Left ventricle myocardium superior (tissue), 1 donor: ENCODE results near the gene R3HDM1. TPM values are rescaled to one million over a fixed set of nuclear protein-coding genes. Genes with fewer than 3 reads are reported as not detected.
"Not testable (repeated sequence)": the region's sequence is repeated elsewhere in the genome, so short reads cannot be mapped to it uniquely, and the experiment has no call there.

Experiments
- ATAC-seq: fragments of 200-7000 bp; cut with Tn5 transposase; one replicate; pipeline ENCODE4 v1.9.1; 2020; ENCODE audit warnings: mild to moderate bottlenecking, moderate library complexity
- DNase-seq: peaks from one replicate; pipeline ENCODE4 v3.0.0-alpha.2; 2020
- intact Hi-C: fragments of 100-400 bp; cut with micrococcal nuclease; formaldehyde crosslinking; loops from one replicate; pipeline ENCODE4 v1.11.0; 2022
- total RNA-seq: library from RNA; stranded (reverse); fragmentation: NEBNext Ultra II Directional; extraction: Animal tissue kit (Norgen Biotek cat#: 25700); gene quantifications from one replicate; pipeline ENCODE4 v1.2.1, GENCODE V29; 2021
- donor health status: DM: no; HTN: yes; CAD: no; lungs with severe emphysema.

The R3HDM1 gene
- total RNA-seq, 1 donor from 2014 or later = 17.7 TPM

GRCh38 chr2:135633582-135633981 is 102.3 kb downstream of the R3HDM1 start:
- intact Hi-C loops = no loop called here
- no peak for ATAC-seq
- no peak for DNase-seq

- intact Hi-C loops = no loop called here
Measured at GRCh38 chr2:135635212-135635835, 104.0 kb downstream of the R3HDM1 start.

DNA sequence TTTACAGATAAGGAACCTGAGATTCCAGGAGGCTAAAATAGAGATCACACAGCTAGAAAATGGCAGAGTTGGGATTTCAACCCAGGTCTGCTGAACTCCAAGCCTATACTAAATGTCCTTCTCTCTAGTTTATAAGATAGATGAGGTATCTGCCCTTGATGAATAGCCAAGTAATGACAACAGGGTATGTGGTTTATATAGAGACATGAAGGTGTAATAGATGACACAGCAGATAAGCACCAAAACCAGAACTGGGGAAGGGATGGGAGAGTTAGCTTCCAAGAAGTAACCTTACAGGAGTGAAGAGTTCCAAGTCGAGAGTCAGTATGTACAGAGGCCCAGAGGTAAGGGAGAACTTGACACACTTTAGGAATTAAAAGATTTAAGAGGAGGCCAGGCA is 105.7 kb downstream of the R3HDM1 start:
- intact Hi-C loops = no loop called here
- no peak for ATAC-seq
- no peak for DNase-seq

More at GRCh38 chr2:135635212-135635835, 104.0 kb downstream of the R3HDM1 start:
- ATAC-seq = no peak
- no peak for DNase-seq

- ATAC-seq (no peak), DNase-seq (no peak)
- intact Hi-C loops = no loop called here
Measured at GRCh38 chr2:135637456-135638087, 106.3 kb downstream of the R3HDM1 start.

GRCh38 chr2:135638825-135639224 is 107.5 kb downstream of the R3HDM1 start:
- ATAC-seq (no peak), DNase-seq (no peak)
- intact Hi-C loops = no loop called here

- ATAC-seq (no peak), DNase-seq (no peak)
- intact Hi-C loops = no loop called here
Measured at GRCh38 chr2:135641156-135642068, 110.1 kb downstream of the R3HDM1 start.

GRCh38 chr2:135647836-135648579 is 116.7 kb downstream of the R3HDM1 start:
- ATAC-seq (no peak), DNase-seq (no peak)
- intact Hi-C loops = no loop called here

DNA sequence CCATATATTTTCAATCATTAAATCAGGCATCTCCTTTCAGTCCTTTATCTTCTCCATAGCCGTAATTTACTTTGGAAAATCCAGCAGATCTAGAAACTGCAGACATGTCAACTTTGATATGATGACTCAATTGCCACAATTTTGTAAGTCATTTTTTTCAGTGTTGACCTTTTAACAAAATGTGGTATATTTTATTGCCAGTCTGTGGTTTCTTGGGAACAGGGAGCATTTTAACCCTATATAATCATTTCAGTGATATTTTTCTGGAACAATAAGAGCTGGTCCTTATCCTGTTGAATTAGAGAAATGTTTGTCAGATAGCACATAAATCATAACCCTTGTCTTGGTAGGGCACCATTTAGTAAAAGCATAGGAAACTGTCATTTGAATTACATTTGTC is 119.4 kb downstream of the R3HDM1 start:
- intact Hi-C loops = no loop called here

DNA sequence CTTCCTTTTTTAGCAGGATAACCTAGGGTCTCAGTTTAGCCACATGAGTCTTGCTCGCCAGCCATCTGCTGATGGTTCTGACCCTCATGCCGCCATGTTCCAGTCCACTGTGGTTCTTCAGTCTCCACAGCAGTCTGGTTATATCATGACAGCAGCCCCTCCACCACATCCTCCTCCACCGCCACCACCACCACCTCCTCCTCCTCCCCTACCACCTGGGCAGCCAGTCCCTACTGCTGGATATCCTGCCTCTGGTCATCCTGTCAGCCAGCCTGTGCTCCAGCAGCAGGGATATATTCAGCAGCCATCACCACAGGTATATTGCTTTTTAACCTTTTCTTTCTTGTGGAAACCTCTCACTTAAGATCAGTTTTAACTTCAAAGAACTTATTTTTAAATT is 120.4 kb downstream of the R3HDM1 start:
- intact Hi-C loops = no loop called here
- DNase-seq (no peak), ATAC-seq (no peak)

More for the DNA sequence above, 119.4 kb downstream of the R3HDM1 start:
- DNase-seq (no peak), ATAC-seq (no peak)

DNA sequence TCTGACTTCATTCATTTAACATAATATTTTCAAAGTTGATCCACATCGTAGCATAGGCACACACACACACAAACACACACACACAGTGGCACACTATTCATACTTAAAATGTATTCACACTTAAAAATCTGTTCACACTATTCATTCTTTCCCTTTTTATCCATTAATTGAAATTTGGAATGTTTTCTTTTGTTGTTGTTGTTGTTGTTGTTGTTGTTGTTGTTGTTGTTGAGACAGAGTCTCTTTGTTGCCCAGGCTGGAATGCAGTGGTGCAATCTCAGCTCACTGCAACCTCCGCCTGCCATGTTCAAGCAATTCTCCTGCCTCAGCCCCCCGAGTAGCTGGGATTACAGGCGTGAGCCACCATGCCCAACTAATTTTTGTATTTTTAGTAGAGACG is 123.0 kb downstream of the R3HDM1 start:
- ATAC-seq, intact Hi-C loops: not testable (repeated sequence)

DNA sequence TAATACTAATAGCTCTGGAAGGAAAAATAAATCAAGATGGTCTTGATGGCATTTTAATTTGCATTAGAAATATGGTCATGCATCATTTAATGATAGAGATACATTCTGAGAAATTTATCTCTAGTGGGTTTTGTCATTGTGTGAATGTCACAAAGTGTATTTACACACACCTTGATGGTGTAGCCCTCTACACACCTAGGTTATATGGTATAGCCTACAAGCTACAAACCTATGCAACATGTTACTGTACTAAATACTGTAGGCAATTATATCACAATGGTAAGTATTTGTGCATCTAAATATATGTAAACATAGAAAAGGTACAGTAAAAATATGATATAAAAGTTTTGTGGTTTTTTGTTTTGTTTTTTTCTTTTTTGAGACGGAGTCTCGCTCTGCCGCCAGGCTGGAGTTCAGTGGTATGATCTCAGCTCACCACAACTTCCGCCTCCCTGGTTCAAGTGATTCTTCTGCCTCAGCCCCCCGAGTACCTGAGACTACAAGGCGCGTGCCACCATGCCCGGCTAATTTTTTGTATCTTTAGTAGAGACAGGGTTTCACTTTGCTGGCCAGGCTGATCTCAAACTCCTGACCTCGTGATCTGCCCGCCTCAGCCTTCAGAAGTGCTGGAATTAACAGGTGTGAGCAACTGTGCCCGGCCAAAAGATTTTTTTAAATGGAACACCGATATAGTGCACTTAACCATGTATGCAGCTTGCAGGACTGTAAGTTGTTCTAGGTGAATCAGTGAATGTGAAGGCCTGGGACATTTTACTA is 126.7 kb downstream of the R3HDM1 start:
- DNase-seq (no peak), ATAC-seq (no peak)

More for the DNA sequence above, 123.0 kb downstream of the R3HDM1 start:
- not testable (repeated sequence) for DNase-seq

DNA sequence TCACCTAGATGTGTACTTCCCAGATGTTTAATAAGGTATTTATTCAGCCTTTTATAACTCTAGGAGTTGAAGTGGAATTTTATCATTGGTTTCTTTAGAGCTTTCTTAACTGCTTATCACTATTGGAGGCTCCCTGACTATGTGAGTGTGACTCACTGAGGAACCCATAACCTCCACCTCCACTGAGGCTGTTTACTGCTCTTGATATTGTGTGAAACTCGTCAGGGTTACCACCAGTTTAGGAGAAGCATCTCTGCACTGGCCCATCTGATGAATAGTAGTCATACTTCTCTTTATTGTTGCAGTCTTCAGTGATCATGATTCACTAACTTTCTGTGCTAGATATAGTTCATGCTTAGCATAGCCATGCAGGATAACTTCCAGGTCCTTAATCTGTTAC is 130.8 kb downstream of the R3HDM1 start:
- ATAC-seq = no peak
- intact Hi-C loops = no loop called here

More for the DNA sequence above, 126.7 kb downstream of the R3HDM1 start:
- intact Hi-C loops = no loop called here

DNA sequence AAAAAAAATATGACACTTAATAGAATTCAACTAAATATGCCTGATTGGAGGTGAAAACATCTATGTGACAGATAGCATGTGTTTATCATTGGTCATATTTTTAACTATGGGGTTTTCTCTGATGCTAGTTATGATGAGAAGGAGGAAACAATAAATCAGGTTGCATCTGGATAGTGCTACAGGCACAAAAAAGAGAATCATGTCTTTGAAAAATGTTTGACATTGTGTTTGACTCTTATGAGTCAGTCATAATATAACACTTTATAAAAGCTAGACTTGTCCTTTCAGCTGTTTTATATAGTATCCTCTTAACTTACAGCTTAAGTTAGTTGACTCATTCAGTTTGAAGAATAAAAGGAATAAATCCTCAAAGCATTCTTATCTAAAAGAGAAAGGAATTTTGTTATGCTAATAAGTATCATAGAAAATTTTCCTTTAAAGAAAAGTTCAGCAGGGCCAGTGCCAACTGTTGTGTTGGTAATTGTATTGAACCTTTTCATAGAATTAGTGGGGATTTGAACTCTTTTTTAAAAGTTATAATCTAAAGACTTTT is 131.9 kb downstream of the R3HDM1 start:
- no peak for DNase-seq
- ATAC-seq = no peak

More for the DNA sequence above, 130.8 kb downstream of the R3HDM1 start:
- no peak for DNase-seq

DNA sequence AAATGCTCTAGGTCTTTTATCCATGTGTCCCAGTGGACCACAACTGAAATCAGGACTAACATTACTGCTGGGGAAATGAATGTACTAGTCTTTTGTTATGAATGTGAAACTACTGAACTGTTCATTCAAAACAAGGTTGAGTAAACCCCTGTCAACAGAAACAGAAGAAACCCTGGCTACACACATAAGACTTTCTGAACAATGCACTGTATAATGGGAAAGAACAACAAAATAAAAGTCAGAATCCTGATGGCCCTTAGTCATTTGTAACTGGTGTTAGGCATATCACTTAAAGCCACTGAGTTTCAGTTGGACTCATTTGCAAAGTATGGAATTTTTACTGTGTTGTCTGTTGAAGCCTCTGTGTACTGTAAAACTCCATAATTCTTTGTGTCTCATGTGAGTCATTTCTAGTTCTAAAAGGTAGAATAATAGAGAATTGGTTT is 133.4 kb downstream of the R3HDM1 start:
- ATAC-seq (no peak), DNase-seq (no peak)
- intact Hi-C loops = no loop called here

More for the DNA sequence above, 131.9 kb downstream of the R3HDM1 start:
- intact Hi-C loops = no loop called here

GRCh38 chr2:135667045-135667444 is 135.8 kb downstream of the R3HDM1 start:
- intact Hi-C loops = no loop called here
- ATAC-seq (peak; percentile 46), DNase-seq (no peak)

DNA sequence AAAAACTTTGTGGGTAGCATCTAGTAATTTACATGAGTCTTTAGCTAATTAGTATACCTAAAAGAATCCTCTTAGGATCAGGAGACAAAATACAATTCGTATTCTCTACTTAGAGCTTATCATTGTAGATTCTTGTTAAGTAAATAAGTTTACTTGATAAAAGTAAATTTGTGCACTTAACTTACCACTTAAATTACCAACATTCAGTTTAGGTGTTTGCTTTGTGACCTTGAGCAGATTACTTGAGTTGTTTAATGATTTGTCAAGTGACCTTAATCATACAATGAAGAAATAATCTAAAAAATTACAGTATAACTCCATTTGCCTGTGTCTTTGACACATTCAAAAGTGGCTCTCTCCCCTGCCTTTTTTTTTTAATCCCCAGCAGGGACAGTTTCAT is 143.2 kb downstream of the R3HDM1 start:
- intact Hi-C loops = no loop called here
- DNase-seq = no peak
- no peak for ATAC-seq

DNA sequence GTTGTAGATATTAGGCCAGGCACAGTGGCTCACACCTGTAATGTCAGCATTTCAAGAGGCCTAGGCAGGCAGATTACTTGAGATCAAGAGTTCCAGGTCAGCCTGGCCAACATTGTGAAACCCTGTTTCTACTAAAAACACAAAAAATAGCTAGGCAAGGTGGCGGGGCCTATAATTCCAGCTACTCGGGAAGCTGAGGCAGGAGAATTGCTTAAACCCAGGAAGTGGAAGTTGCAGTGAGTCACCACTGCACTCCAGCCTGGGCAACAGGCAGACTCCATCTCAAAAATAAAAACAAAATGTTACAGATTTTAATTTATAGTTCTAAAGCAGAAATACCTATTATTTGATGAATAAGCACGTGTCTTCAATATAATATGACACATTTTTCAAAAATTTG is 144.7 kb downstream of the R3HDM1 start:
- intact Hi-C loops = no loop called here
- ATAC-seq (no peak), DNase-seq (no peak)

GRCh38 chr2:135679125-135679524 is 147.8 kb downstream of the R3HDM1 start:
- intact Hi-C loops = no loop called here
- DNase-seq = no peak
- no peak for ATAC-seq
